Measurements from ENCODE around the gene SPEF2. TPM values are rescaled to one million over a fixed set of nuclear protein-coding genes. Genes with fewer than 3 reads are reported as not detected.

The SPEF2 gene
- total and polyA plus RNA-seq, 2 experiments from 2014 or later = 0.17 to 0.21 TPM

DNA sequence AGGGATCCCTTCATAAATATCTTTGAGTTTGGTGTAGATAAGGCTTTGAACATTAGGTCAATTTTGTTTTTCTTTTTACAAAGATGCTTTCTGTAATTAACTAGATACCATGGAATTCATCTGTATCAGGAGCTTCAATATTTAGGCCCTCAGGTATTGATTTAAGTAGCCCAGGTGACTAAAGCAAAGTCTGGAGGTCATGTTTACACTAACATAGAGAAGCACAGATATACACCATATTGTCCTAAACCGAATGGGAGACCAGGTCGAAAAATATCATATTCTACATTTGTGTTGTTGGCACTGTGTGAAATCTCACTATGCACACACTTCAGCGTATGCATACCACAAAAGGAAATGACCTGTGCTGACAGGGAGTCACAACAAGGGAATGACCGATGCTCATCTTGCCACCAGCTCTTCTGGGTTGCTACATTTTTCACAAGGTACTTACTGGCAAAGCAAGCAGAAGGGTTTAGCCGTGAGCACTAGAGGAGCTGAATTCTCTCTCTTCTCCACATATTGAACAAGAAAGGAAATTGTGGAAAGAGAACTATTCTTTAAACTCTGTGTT is 140.6 kb downstream of the SPEF2 start:
- Mint-ChIP-seq H3K9me3 (no peaks in the 10 kb centered on the region; the same call in 2 of the 3 replicates), H3K4me3 (no peak overlapping the region), H3K27me3 (ENCODE audit: insufficient read depth, low read depth, poor library complexity) (peaks cover 73% of the 10 kb centered on the region), H3K36me3 (ENCODE audit: low read depth) (no peaks in the 10 kb centered on the region), H3K27ac (no peak overlapping the region), H3K4me1 (peaks cover 15% of the 10 kb centered on the region; the same call in 2 of the 3 replicates)
- no peak overlapping the region for H3K4me3 ChIP-seq
- H3K4me1 ChIP-seq (ENCODE audit: insufficient read depth) = peaks cover 6% of the 10 kb centered on the region
- TF ChIP-seq NANOG (IDR thresholded peaks at IDR 0.05; ENCODE audit: borderline replicate concordance) = no peak
- TF ChIP-seq ZNF331 (CRISPR knock-in tag; IDR thresholded peaks at IDR 0.05; ENCODE audit: low read depth) = no peak
- H2AFZ ChIP-seq = no peak overlapping the region
- H3K27ac ChIP-seq (ENCODE audit: low read depth) = no peak overlapping the region
- no peak overlapping the region for H3K4me2 ChIP-seq
- peaks cover 6% of the 10 kb centered on the region; the same call in 1 of the 2 replicates for H4K20me1 ChIP-seq (replicated peaks; ENCODE audit: insufficient read depth)
- no peaks in the 10 kb centered on the region for H3K79me2 ChIP-seq (replicated peaks; ENCODE audit: insufficient read depth)
- H3K9me2 ChIP-seq (ENCODE audit: insufficient read depth) = no peaks in the 10 kb centered on the region
- H3F3A ChIP-seq (replicated peaks; ENCODE audit: low read depth) = no peaks in the 10 kb centered on the region
- peaks cover 99% of the 10 kb centered on the region for H3K27me3 ChIP-seq (ENCODE audit: insufficient read depth)
- ATAC-seq (no peak), DNase-seq (ENCODE audit: low spot score) (no peak)
- H3K36me3 ChIP-seq (ENCODE audit: insufficient read depth) = no peaks in the 10 kb centered on the region

DNA sequence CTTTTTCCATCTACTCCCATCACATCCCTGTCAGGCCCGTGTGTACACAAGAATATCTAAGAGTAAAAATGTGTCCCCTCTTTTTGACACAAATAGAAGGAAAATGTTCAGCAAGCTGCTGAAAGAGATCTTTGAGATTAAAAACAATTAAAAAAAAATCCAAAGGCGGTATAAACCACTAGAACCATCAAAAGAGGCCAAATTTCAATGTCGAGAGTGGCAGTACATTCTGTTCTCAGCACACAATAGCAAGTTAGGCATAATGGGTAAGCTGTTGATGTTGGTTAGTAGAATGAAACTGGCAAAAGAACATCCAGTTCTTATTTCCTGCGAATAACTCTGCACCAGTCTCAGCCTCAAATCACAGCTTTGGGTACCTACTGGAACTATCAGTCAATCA is 143.9 kb downstream of the SPEF2 start:
- ATAC-seq (no peak), DNase-seq (ENCODE audit: low spot score) (no peak)
- H4K20me1 ChIP-seq (replicated peaks; ENCODE audit: insufficient read depth) = no peaks in the 10 kb centered on the region; the same call in 1 of the 2 replicates
- H3K4me3 ChIP-seq = no peak overlapping the region
- H3K27me3 Mint-ChIP-seq (ENCODE audit: insufficient read depth, low read depth, poor library complexity) = peaks cover 41% of the 10 kb centered on the region
- no peak for TF ChIP-seq ZNF114 (CRISPR knock-in tag; IDR thresholded peaks at IDR 0.05)
- TF ChIP-seq, protein P1, sequence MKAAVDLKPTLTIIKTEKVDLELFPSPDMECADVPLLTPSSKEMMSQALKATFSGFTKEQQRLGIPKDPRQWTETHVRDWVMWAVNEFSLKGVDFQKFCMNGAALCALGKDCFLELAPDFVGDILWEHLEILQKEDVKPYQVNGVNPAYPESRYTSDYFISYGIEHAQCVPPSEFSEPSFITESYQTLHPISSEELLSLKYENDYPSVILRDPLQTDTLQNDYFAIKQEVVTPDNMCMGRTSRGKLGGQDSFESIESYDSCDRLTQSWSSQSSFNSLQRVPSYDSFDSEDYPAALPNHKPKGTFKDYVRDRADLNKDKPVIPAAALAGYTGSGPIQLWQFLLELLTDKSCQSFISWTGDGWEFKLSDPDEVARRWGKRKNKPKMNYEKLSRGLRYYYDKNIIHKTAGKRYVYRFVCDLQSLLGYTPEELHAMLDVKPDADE (IDR thresholded peaks at IDR 0.05) = no peak
- no peak for TF ChIP-seq EZH2 (IDR thresholded peaks at IDR 0.05; ENCODE audit: low read depth, unreplicated experiment)
- no peak for TF ChIP-seq STAT1 (IDR thresholded peaks at IDR 0.05; ENCODE audit: unreplicated experiment)
- TF ChIP-seq CREB1 (CRISPR knock-in tag; IDR thresholded peaks at IDR 0.05; ENCODE audit: low read depth) = no peak
- no peak overlapping the region for H2AFZ ChIP-seq
- no peaks in the 10 kb centered on the region for H3K36me3 Mint-ChIP-seq (ENCODE audit: low read depth)
- no peaks in the 10 kb centered on the region for H3F3A ChIP-seq (replicated peaks; ENCODE audit: low read depth)
- no peak overlapping the region for H3K4me2 ChIP-seq
- H3K4me1 ChIP-seq (ENCODE audit: insufficient read depth) = no peaks in the 10 kb centered on the region
- H3K27ac Mint-ChIP-seq = no peak overlapping the region
- H3K27ac ChIP-seq (ENCODE audit: low read depth) = no peak overlapping the region
- H3K9me2 ChIP-seq (ENCODE audit: insufficient read depth) = no peaks in the 10 kb centered on the region
- H3K36me3 ChIP-seq (ENCODE audit: insufficient read depth) = no peaks in the 10 kb centered on the region
- H3K9me3 Mint-ChIP-seq = no peaks in the 10 kb centered on the region
- H3K4me3 Mint-ChIP-seq = no peak overlapping the region
- H3K27me3 ChIP-seq (ENCODE audit: insufficient read depth) = peaks cover 74% of the 10 kb centered on the region
- H3K79me2 ChIP-seq (replicated peaks; ENCODE audit: insufficient read depth) = no peaks in the 10 kb centered on the region
- no peaks in the 10 kb centered on the region for H3K4me1 Mint-ChIP-seq

GRCh38 chr5:35762368-35762767 is 144.7 kb downstream of the SPEF2 start:
- Histone ChIP-seq H3K9me2 (ENCODE audit: insufficient read depth) (no peaks in the 10 kb centered on the region), H3K4me1 (ENCODE audit: insufficient read depth) (no peaks in the 10 kb centered on the region), H2AFZ (no peak overlapping the region), H3F3A (replicated peaks; ENCODE audit: low read depth) (no peaks in the 10 kb centered on the region), H3K79me2 (replicated peaks; ENCODE audit: insufficient read depth) (no peaks in the 10 kb centered on the region), H3K4me2 (no peak overlapping the region), H4K20me1 (replicated peaks; ENCODE audit: insufficient read depth) (no peaks in the 10 kb centered on the region; the same call in 1 of the 2 replicates), H3K4me3 (no peak overlapping the region), H3K27ac (ENCODE audit: low read depth) (no peak overlapping the region), H3K27me3 (ENCODE audit: insufficient read depth) (peaks cover 65% of the 10 kb centered on the region), H3K36me3 (ENCODE audit: insufficient read depth) (no peaks in the 10 kb centered on the region)
- no peak for ATAC-seq
- no peaks in the 10 kb centered on the region for H3K4me1 Mint-ChIP-seq
- DNase-seq (ENCODE audit: low spot score) = no peak
- H3K9me3 Mint-ChIP-seq = no peaks in the 10 kb centered on the region
- H3K27me3 Mint-ChIP-seq (ENCODE audit: insufficient read depth, low read depth, poor library complexity) = peaks cover 38% of the 10 kb centered on the region
- H3K4me3 Mint-ChIP-seq = no peak overlapping the region
- no peaks in the 10 kb centered on the region for H3K36me3 Mint-ChIP-seq (ENCODE audit: low read depth)
- no peak overlapping the region for H3K27ac Mint-ChIP-seq
- TF ChIP-seq CTCF (conservative IDR thresholded peaks at IDR 0.05; ENCODE audit: low read depth in 2 of 2) (no peak), EZH2phosphoT487 (IDR thresholded peaks at IDR 0.05; ENCODE audit: unreplicated experiment) (no peak), ZNF331 (CRISPR knock-in tag; IDR thresholded peaks at IDR 0.05; ENCODE audit: low read depth) (no peak), ZNF114 (CRISPR knock-in tag; IDR thresholded peaks at IDR 0.05) (no peak)
